Measurements from ENCODE around the gene DACT3.

DACT3 gene

GRCh38 chr19:46661020-46661731 lies at the start of gene DACT3:
DACT3 (minus strand) TSS chr19:46661182; CDS start chr19:46661064, 118 bp downstream.
- Histone ChIP-seq H3K4me3 (ENCODE audit: low read depth in 1 of 2, low read length in 1 of 2) (peak within 1 kb of the TSS; percentile 41 to 72), H3K4me1 (ENCODE audit: control insufficient read depth in 1 of 2, insufficient read depth in 1 of 2, low read depth in 1 of 2, low read length in 1 of 2) (peaks cover 19 to 31% of the 10 kb centered on the region in 2 experiments), H3K9me3 (no peaks in the 10 kb centered on the region), H3K27me3 (peaks cover 77% of the 10 kb centered on the region), H3K27ac (peak within 1 kb of the TSS; percentile 62), H3K36me3 (no peaks in the 10 kb centered on the region)
- peak; percentile 50 for TF ChIP-seq CTCF (IDR thresholded peaks at IDR 0.05)

- no peaks in the 10 kb centered on the region for H3K27me3 ChIP-seq
- no peaks in the 10 kb centered on the region for H3K9me3 ChIP-seq
- peaks cover 16 to 22% of the 10 kb centered on the region in 2 experiments for H3K4me1 ChIP-seq (ENCODE audit: control insufficient read depth in 1 of 2, insufficient read depth in 1 of 2, low read depth in 1 of 2, low read length in 1 of 2)
- TF ChIP-seq CTCF (IDR thresholded peaks at IDR 0.05) = no peak
- H3K27ac ChIP-seq = no peak overlapping the region
- peaks cover 59% of the 10 kb centered on the region for H3K36me3 ChIP-seq
- H3K4me3 ChIP-seq (ENCODE audit: low read depth in 1 of 2, low read length in 1 of 2) = no peak overlapping the region
These were observed 49.7 kb upstream of the DACT3 start for GRCh38 chr19:46710687-46711086.

GRCh38 chr19:46704379-46705076 lies 43.5 kb upstream of the DACT3 start:
- H3K27me3 ChIP-seq = no peaks in the 10 kb centered on the region
- H3K9me3 ChIP-seq = no peaks in the 10 kb centered on the region
- peaks cover 99% of the 10 kb centered on the region for H3K36me3 ChIP-seq
- peak; percentile 93 for TF ChIP-seq CTCF (IDR thresholded peaks at IDR 0.05)
- H3K27ac ChIP-seq = no peak overlapping the region
- H3K4me1 ChIP-seq (ENCODE audit: control insufficient read depth in 1 of 2, insufficient read depth in 1 of 2, low read depth in 1 of 2, low read length in 1 of 2) = no peaks in the 10 kb centered on the region
- no peak overlapping the region for H3K4me3 ChIP-seq (ENCODE audit: low read depth in 1 of 2, low read length in 1 of 2)

- Histone ChIP-seq H3K4me1 (ENCODE audit: control insufficient read depth in 1 of 2, insufficient read depth in 1 of 2, low read depth in 1 of 2, low read length in 1 of 2) (peaks cover 0 to 6% of the 10 kb centered on the region in 2 experiments), H3K4me3 (ENCODE audit: low read depth in 1 of 2, low read length in 1 of 2) (no peak overlapping the region), H3K9me3 (no peaks in the 10 kb centered on the region), H3K27me3 (no peaks in the 10 kb centered on the region), H3K27ac (no peak overlapping the region), H3K36me3 (peaks cover 100% of the 10 kb centered on the region)
- TF ChIP-seq CTCF (IDR thresholded peaks at IDR 0.05) = no peak
These were observed 39.7 kb upstream of the DACT3 start for GRCh38 chr19:46700704-46701103.

GRCh38 chr19:46698395-46699321 lies 37.7 kb upstream of the DACT3 start:
- H3K9me3 ChIP-seq = no peaks in the 10 kb centered on the region
- no peak overlapping the region for H3K4me3 ChIP-seq (ENCODE audit: low read depth in 1 of 2, low read length in 1 of 2)
- peaks cover 0 to 6% of the 10 kb centered on the region in 2 experiments for H3K4me1 ChIP-seq (ENCODE audit: control insufficient read depth in 1 of 2, insufficient read depth in 1 of 2, low read depth in 1 of 2, low read length in 1 of 2)
- H3K27ac ChIP-seq = no peak overlapping the region
- no peak for TF ChIP-seq CTCF (IDR thresholded peaks at IDR 0.05)
- H3K27me3 ChIP-seq = no peaks in the 10 kb centered on the region
- H3K36me3 ChIP-seq = peaks cover 100% of the 10 kb centered on the region

Data from neutrophil (primary cell).